Dedifferentiated amniotic fluid mesenchymal stem cell (primary cell): ENCODE data around the gene TLNRD1.

Experiments used
- DNase-seq: peaks from one replicate; pipeline ENCODE4 v3.0.0-alpha.2; 2016; ENCODE audit errors: extremely low spot score

Gene TLNRD1

GRCh38 chr15:81026836-81027599 lies 26.3 kb downstream of the TLNRD1 start:
- no peak for DNase-seq

GRCh38 chr15:81029414-81030300 lies 28.9 kb downstream of the TLNRD1 start:
- no peak for DNase-seq

GRCh38 chr15:81030301-81030750 lies 29.6 kb downstream of the TLNRD1 start:
- no peak for DNase-seq

GRCh38 chr15:81031203-81031602 lies 30.5 kb downstream of the TLNRD1 start:
- DNase-seq: no peak

GRCh38 chr15:81032355-81032754 lies 31.6 kb downstream of the TLNRD1 start:
- no peak for DNase-seq

GRCh38 chr15:81032818-81033217 lies 32.1 kb downstream of the TLNRD1 start:
- no peak for DNase-seq

- DNase-seq: no peak
These were observed 32.8 kb downstream of the TLNRD1 start for GRCh38 chr15:81033508-81033907.

- DNase-seq: no peak
These were observed 37.4 kb downstream of the TLNRD1 start for GRCh38 chr15:81037952-81038743.

- no peak for DNase-seq
These were observed 38.4 kb downstream of the TLNRD1 start for GRCh38 chr15:81038975-81039607.

- DNase-seq: no peak
These were observed 40.0 kb downstream of the TLNRD1 start for GRCh38 chr15:81040757-81041156.

- no peak for DNase-seq
These were observed 42.7 kb downstream of the TLNRD1 start for GRCh38 chr15:81043281-81043934.

- no peak for DNase-seq
These were observed 43.3 kb downstream of the TLNRD1 start for GRCh38 chr15:81043935-81044575.

GRCh38 chr15:81046290-81046689 lies 45.6 kb downstream of the TLNRD1 start:
- no peak for DNase-seq

GRCh38 chr15:81047928-81048327 lies 47.2 kb downstream of the TLNRD1 start:
- no peak for DNase-seq

GRCh38 chr15:81049835-81050234 lies 49.1 kb downstream of the TLNRD1 start:
- no peak for DNase-seq

GRCh38 chr15:81050259-81050658 lies 49.5 kb downstream of the TLNRD1 start:
- no peak for DNase-seq

- no peak for DNase-seq
These were observed 50.1 kb downstream of the TLNRD1 start for GRCh38 chr15:81050805-81051204.

- no peak for DNase-seq
These were observed 51.3 kb downstream of the TLNRD1 start for GRCh38 chr15:81052046-81052445.

- no peak for DNase-seq
These were observed 52.9 kb downstream of the TLNRD1 start for GRCh38 chr15:81053621-81054020.

- DNase-seq: no peak
These were observed 53.5 kb downstream of the TLNRD1 start for GRCh38 chr15:81054236-81054635.
